Testis (tissue), 2 donors: ENCODE data around the gene KLHL1.

Source experiments
- POLR2A ChIP-seq: fragments of 450-650 bp; IDR thresholded peaks from one replicate; pipeline ENCODE4 v1.6.1; 2017; ENCODE audit warnings: antibody characterized with exemption, mild to moderate bottlenecking, moderate library complexity
- TF ChIP-seq, protein P1 (sequence below), 3 experiments: fragments of 450-650 bp in 2 of 3; fragments of 200-600 bp in 1 of 3; sonication (generic) in 1 of 3; IDR thresholded peaks; one replicate each; pipeline ENCODE4 v1.5.1; 2016 to 2019; ENCODE audit warnings: antibody characterized with exemption in 3 of 3, mild to moderate bottlenecking in 2 of 3, moderate library complexity in 1 of 3

DNA sequence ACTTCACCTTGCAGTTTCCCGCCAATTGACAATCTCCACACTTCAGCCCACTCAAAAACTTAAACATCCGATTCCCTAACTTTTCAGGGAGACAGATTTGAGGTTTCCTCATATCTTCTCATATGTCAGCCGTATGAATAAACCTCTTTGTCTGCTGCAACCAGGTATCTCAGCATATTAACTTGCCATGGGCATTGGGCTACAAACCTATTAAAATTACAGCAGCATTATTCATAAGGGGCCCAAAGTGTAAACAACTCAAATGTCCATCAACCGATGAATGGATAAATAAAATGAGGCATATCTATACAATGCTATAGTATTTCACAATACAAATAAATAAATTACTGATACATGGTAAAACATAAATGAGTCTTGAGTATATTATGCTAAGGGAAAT is 180.0 kb downstream of the KLHL1 start:
- no peak for TF ChIP-seq POLR2A
- TF ChIP-seq, protein P1, sequence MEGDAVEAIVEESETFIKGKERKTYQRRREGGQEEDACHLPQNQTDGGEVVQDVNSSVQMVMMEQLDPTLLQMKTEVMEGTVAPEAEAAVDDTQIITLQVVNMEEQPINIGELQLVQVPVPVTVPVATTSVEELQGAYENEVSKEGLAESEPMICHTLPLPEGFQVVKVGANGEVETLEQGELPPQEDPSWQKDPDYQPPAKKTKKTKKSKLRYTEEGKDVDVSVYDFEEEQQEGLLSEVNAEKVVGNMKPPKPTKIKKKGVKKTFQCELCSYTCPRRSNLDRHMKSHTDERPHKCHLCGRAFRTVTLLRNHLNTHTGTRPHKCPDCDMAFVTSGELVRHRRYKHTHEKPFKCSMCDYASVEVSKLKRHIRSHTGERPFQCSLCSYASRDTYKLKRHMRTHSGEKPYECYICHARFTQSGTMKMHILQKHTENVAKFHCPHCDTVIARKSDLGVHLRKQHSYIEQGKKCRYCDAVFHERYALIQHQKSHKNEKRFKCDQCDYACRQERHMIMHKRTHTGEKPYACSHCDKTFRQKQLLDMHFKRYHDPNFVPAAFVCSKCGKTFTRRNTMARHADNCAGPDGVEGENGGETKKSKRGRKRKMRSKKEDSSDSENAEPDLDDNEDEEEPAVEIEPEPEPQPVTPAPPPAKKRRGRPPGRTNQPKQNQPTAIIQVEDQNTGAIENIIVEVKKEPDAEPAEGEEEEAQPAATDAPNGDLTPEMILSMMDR (IDR thresholded peaks at IDR 0.05), result no peak
